CD14-positive monocyte (primary cell): Measurements from ENCODE around the gene ABHD10. TPM values are rescaled to one million over a fixed set of nuclear protein-coding genes. Genes with fewer than 3 reads are reported as not detected.

Experiments used
- DNase-seq, 3 donors: peaks; one replicate each; pipeline ENCODE4 v3.0.0-alpha.2; 2011 to 2022
- H2AFZ ChIP-seq: 2 replicates; pipeline ENCODE4 v1.6.0; 2012; ENCODE audit warnings: mild to moderate bottlenecking, low read depth, low read length, inconsistent platforms; ENCODE audit not compliant: insufficient read depth, poor library complexity, severe bottlenecking
- H3K27ac ChIP-seq, 2 donors: 1 replicate in 1 of 2; 2 replicates in 1 of 2; pipeline ENCODE4 v1.5.1; 2012 to 2013; ENCODE audit warnings: low read length in 2 of 2, control low read depth in 1 of 2, inconsistent platforms in 1 of 2, low read depth in 1 of 2, mild to moderate bottlenecking in 1 of 2
- H3K27me3 ChIP-seq, 2 donors: one replicate each; pipeline versions ENCODE4 v1.6.0 to v1.6.1; 2011 to 2013; ENCODE audit warnings: low read length in 2 of 2; ENCODE audit not compliant: control insufficient read depth in 2 of 2, insufficient read depth in 2 of 2
- H3K36me3 ChIP-seq, 2 donors: replicated peaks in 1 of 2; 1 replicate in 1 of 2; 2 replicates in 1 of 2; pipeline versions ENCODE4 v1.5.1 to v1.6.1; 2012 to 2013; ENCODE audit warnings: low read length in 2 of 2, control low read depth in 1 of 2, inconsistent platforms in 1 of 2, mild to moderate bottlenecking in 1 of 2; ENCODE audit not compliant: insufficient read depth in 2 of 2, control insufficient read depth in 1 of 2
- H3K4me1 ChIP-seq, 2 donors: 1 replicate in 1 of 2; 2 replicates in 1 of 2; pipeline versions ENCODE4 v1.5.1 to v1.6.1; 2012 to 2013; ENCODE audit warnings: low read length in 2 of 2, control low read depth in 1 of 2, inconsistent platforms in 1 of 2, mild to moderate bottlenecking in 1 of 2, moderate library complexity in 1 of 2; ENCODE audit not compliant: insufficient read depth in 2 of 2, control insufficient read depth in 1 of 2
- H3K4me2 ChIP-seq: replicated peaks from 2 replicates; pipeline ENCODE3; 2012; ENCODE audit warnings: low read length, moderate library complexity, mild to moderate bottlenecking; ENCODE audit not compliant: poor library complexity, severe bottlenecking; ENCODE audit errors: extremely low read depth
- H3K4me3 ChIP-seq, 3 experiments: fragments of 200-600 bp in 1 of 3; sonication (generic) in 1 of 3; replicated peaks in 1 of 3; 1 replicate in 2 of 3; 2 replicates in 1 of 3; pipeline ENCODE4 v1.5.1; 2011 to 2013; ENCODE audit warnings: low read length in 3 of 3, mild to moderate bottlenecking in 3 of 3, control low read depth in 2 of 3, low read depth in 2 of 3, inconsistent platforms in 1 of 3, moderate library complexity in 1 of 3
- H3K79me2 ChIP-seq: 2 replicates; pipeline ENCODE4 v1.6.0; 2012; ENCODE audit warnings: mild to moderate bottlenecking, control low read depth, inconsistent platforms, low read length, moderate library complexity; ENCODE audit not compliant: insufficient read depth
- H3K9ac ChIP-seq: 2 replicates; pipeline ENCODE4 v1.6.0; 2017; ENCODE audit warnings: low read length, mild to moderate bottlenecking; ENCODE audit not compliant: insufficient read depth, poor library complexity, severe bottlenecking
- H3K9me3 ChIP-seq, 2 donors: replicated peaks in 1 of 2; 1 replicate in 1 of 2; 2 replicates in 1 of 2; pipeline versions ENCODE4 v1.5.1 to v1.6.1; 2012 to 2013; ENCODE audit warnings: low read length in 2 of 2, control low read depth in 1 of 2; ENCODE audit not compliant: control insufficient read depth in 1 of 2, insufficient read depth in 1 of 2
- H4K20me1 ChIP-seq: 2 replicates; pipeline ENCODE4 v1.6.0; 2012; ENCODE audit warnings: mild to moderate bottlenecking, low read length, control low read depth, moderate library complexity; ENCODE audit not compliant: insufficient read depth
- H3K27ac Mint-ChIP-seq, 7 donors: one replicate each; pipeline ENCODE4 v1.8.0; 2020; ENCODE audit warnings: mild to moderate bottlenecking in 7 of 7, mixed read lengths in 7 of 7, moderate library complexity in 6 of 7, inconsistent platforms in 2 of 7
- H3K27me3 Mint-ChIP-seq, 3 donors: one replicate each; pipeline ENCODE4 v1.8.0; 2021 to 2022; ENCODE audit warnings: low read depth in 3 of 3, mild to moderate bottlenecking in 3 of 3, mixed read lengths in 3 of 3, moderate library complexity in 3 of 3, inconsistent platforms in 1 of 3
- H3K36me3 Mint-ChIP-seq, 2 donors: one replicate each; pipeline ENCODE4 v1.8.0; 2020; ENCODE audit warnings: mixed read lengths in 2 of 2, inconsistent platforms in 1 of 2, mild to moderate bottlenecking in 1 of 2
- H3K4me1 Mint-ChIP-seq: one replicate; pipeline ENCODE4 v1.8.0; 2020; ENCODE audit warnings: mild to moderate bottlenecking, mixed read lengths
- H3K4me3 Mint-ChIP-seq, 2 donors: one replicate each; pipeline ENCODE4 v1.8.0; 2020; ENCODE audit warnings: mild to moderate bottlenecking in 2 of 2, mixed read lengths in 2 of 2, moderate library complexity in 1 of 2
- H3K9me3 Mint-ChIP-seq, 7 donors: one replicate each; pipeline ENCODE4 v1.8.0; 2020 to 2022; ENCODE audit warnings: mixed read lengths in 7 of 7, mild to moderate bottlenecking in 6 of 7, moderate library complexity in 6 of 7, inconsistent platforms in 2 of 7
- CTCF ChIP-seq: fragments of 200-600 bp; IDR thresholded peaks from one replicate; pipeline ENCODE4 v1.8.0; 2022; ENCODE audit warnings: antibody characterized with exemption, mild to moderate bottlenecking
- WGBS: methylation state at CpG from one replicate; pipeline ENCODE4 v1.1.5; 2013; ENCODE audit warnings: missing lambda C conversion rate; ENCODE audit not compliant: insufficient coverage; 5-methylcytosine and 5-hydroxymethylcytosine counted together
- intact Hi-C, 2 donors: fragments of 100-400 bp; cut with micrococcal nuclease; formaldehyde crosslinking; loops; one replicate each; pipeline versions ENCODE4 v1.15.0 to v1.15.1; 2023
- polyA plus RNA-seq, 3 donors: library from polyadenylated mRNA; depleted of rRNA in 1 of 3; unstranded in 2 of 3; stranded (reverse) in 1 of 3; fragments of 300-500 nt in 2 of 3; fragments of >200 nt in 1 of 3; fragmentation: Illumina TruSeq in 2 of 3; gene quantifications; 1 replicate in 2 of 3; 2 replicates in 1 of 3; pipeline ENCODE4 v1.2.3, GENCODE V29; 2012 to 2021

The ABHD10 gene
- polyA plus RNA-seq, 3 donors: 15.2 to 22.3 (median 17.0) TPM

GRCh38 chr3:111968319-111969054, 10.3 kb upstream of the ABHD10 start:
- H3K4me3 Mint-ChIP-seq: no peak overlapping the region
- Histone ChIP-seq H3K27me3 (no peaks in the 10 kb centered on the region), H3K27ac (no peak overlapping the region), H3K9me3 (no peaks in the 10 kb centered on the region), H3K36me3 (no peaks in the 10 kb centered on the region), H3K4me1 (peaks cover 3 to 7% of the 10 kb centered on the region in 2 donors), H3K4me2 (no peak overlapping the region), H3K79me2 (no peaks in the 10 kb centered on the region), H2AFZ (no peak overlapping the region), H3K9ac (no peak overlapping the region), H4K20me1 (no peaks in the 10 kb centered on the region), H3K4me3 (no peak overlapping the region)
- 100% methylated on average over 1 of the region's 5 CpGs for WGBS
- intact Hi-C loops: loop anchor here in 1 of 2 donors (10.0 kb wide), 1 partner anchor 74 kb away; no protein-coding TSS in a partner anchor
- no peaks in the 10 kb centered on the region for H3K9me3 Mint-ChIP-seq
- peaks cover 0 to 2% (median 1%) of the 10 kb centered on the region in 3 donors for H3K27me3 Mint-ChIP-seq
- H3K4me1 Mint-ChIP-seq: peaks cover 8% of the 10 kb centered on the region
- H3K36me3 Mint-ChIP-seq: no peaks in the 10 kb centered on the region
- no peak overlapping the region for H3K27ac Mint-ChIP-seq
- DNase-seq: no peak
- TF ChIP-seq CTCF: no peak

- peaks cover 0 to 2% (median 1%) of the 10 kb centered on the region in 3 donors for H3K27me3 Mint-ChIP-seq
- H3K27ac ChIP-seq: no peak overlapping the region
- no peaks in the 10 kb centered on the region for H3K79me2 ChIP-seq
- H3K4me1 ChIP-seq: peaks cover 3 to 7% of the 10 kb centered on the region in 2 donors
- H3K4me2 ChIP-seq: no peak overlapping the region
- H3K9me3 Mint-ChIP-seq: no peaks in the 10 kb centered on the region
- no peaks in the 10 kb centered on the region for H3K36me3 ChIP-seq
- H3K9ac ChIP-seq: no peak overlapping the region
- no peak for DNase-seq
- no peak overlapping the region for H2AFZ ChIP-seq
- H3K36me3 Mint-ChIP-seq: no peaks in the 10 kb centered on the region
- no peaks in the 10 kb centered on the region for H4K20me1 ChIP-seq
- peaks cover 8% of the 10 kb centered on the region for H3K4me1 Mint-ChIP-seq
- no peaks in the 10 kb centered on the region for H3K9me3 ChIP-seq
- intact Hi-C loops: no loop called here
- no peak overlapping the region for H3K27ac Mint-ChIP-seq
- WGBS: no CpG with 5 or more reads among the region's 3 CpGs
- no peaks in the 10 kb centered on the region for H3K27me3 ChIP-seq
- no peak for TF ChIP-seq CTCF
- H3K4me3 ChIP-seq: no peak overlapping the region
- H3K4me3 Mint-ChIP-seq: no peak overlapping the region
These were observed 8.4 kb upstream of the ABHD10 start for GRCh38 chr3:111970376-111970775.
